ENCODE results near the gene CARD14.

Gene CARD14

GRCh38 chr17:80169784-80170500 is at the start of gene CARD14:
Gene CARD14 (plus strand): TSS chr17:80170030. CDS start chr17:80181439, 11,409 bp downstream.
- DNase-seq: no peak

GRCh38 chr17:80122026-80122575 is 47.7 kb upstream of the CARD14 start:
- DNase-seq: no peak

- DNase-seq: no peak
Observed at GRCh38 chr17:80122926-80123505, 46.8 kb upstream of the CARD14 start.

GRCh38 chr17:80123791-80124190 is 46.0 kb upstream of the CARD14 start:
- DNase-seq: no peak

GRCh38 chr17:80124351-80124981 is 45.4 kb upstream of the CARD14 start:
- no peak for DNase-seq

GRCh38 chr17:80125656-80126448 is 44.0 kb upstream of the CARD14 start:
- no peak for DNase-seq

GRCh38 chr17:80126449-80126715 is 43.4 kb upstream of the CARD14 start:
- DNase-seq: no peak

- no peak for DNase-seq
Observed at GRCh38 chr17:80129006-80129565, 40.7 kb upstream of the CARD14 start.

- no peak for DNase-seq
Observed at GRCh38 chr17:80130992-80131391, 38.8 kb upstream of the CARD14 start.

- no peak for DNase-seq
Observed at GRCh38 chr17:80132906-80133625, 36.8 kb upstream of the CARD14 start.

- no peak for DNase-seq
Observed at GRCh38 chr17:80133626-80133970, 36.2 kb upstream of the CARD14 start.

- DNase-seq: no peak
Observed at GRCh38 chr17:80137131-80137530, 32.7 kb upstream of the CARD14 start.

GRCh38 chr17:80138856-80139426 is 30.9 kb upstream of the CARD14 start:
- DNase-seq: no peak

GRCh38 chr17:80141463-80142165 is 28.2 kb upstream of the CARD14 start:
- DNase-seq: no peak

- DNase-seq: no peak
Observed at GRCh38 chr17:80142929-80143328, 26.9 kb upstream of the CARD14 start.

GRCh38 chr17:80145076-80146075 is 24.5 kb upstream of the CARD14 start:
- no peak for DNase-seq

GRCh38 chr17:80146121-80147034 is 23.5 kb upstream of the CARD14 start:
- no peak for DNase-seq

GRCh38 chr17:80147035-80147822 is 22.6 kb upstream of the CARD14 start, which contains the start of gene EIF4A3:
Gene EIF4A3 (minus strand): TSS chr17:80147128. CDS start chr17:80146961, 167 bp downstream.
- peak; percentile 94 for DNase-seq
